ENCODE results near the gene ZDHHC8.

- TF ChIP-seq CTCF (IDR thresholded peaks at IDR 0.05; ENCODE audit: extremely low read depth in 1 of 2, insufficient read depth in 1 of 2, low read depth in 1 of 2, low read length in 2 of 2) (no peak), EZH2 (IDR thresholded peaks at IDR 0.05; ENCODE audit: borderline replicate concordance, low read depth, low read length, severe bottlenecking) (no peak)
Measured at GRCh38 chr22:20143883-20144665, 12.5 kb downstream of the ZDHHC8 start.
